ENCODE results near the gene RASAL1.

The RASAL1 gene

GRCh38 chr12:113070117-113070906, 65.2 kb downstream of the RASAL1 start:
- no peak for DNase-seq

DNA sequence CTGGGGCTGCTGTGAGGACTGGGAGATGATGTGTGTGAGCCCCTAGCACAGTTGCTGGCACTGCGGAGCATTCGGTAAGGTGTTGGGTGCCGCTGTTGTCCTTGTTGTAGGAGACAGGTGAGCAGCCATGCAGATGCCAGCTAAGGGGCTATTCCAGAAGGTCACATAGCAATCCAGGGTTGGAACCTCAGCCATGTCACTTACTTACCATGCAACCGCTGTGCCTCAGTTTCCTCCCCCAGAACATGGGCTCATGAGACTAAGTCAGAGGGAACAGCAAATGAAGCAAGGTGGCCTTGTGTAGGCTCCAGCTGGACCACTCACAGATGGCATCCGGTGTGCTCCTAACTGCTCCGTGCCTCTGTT, 65.8 kb downstream of the RASAL1 start:
- no peak for DNase-seq

DNA sequence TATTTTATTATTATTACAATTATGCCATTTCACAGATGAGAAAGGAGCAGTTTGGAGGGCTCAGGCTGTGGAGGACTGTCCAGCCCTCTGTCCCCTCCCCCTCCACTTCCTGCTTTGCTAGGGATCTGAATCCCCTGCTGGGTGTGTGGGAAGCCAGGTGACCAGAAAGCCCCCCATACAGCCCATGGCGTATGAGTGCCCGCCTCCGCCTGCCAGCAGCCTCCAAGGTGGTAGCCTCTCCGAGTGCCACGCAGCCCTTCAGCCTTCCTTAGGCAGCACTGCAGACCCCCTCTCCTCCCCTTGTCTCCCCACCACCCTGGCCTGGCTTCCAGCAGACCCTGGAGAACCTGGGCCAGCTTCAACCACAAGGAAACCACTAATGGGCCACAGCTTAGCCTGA, 66.4 kb downstream of the RASAL1 start:
- DNase-seq, result no peak

- no peak for DNase-seq
Measured at GRCh38 chr12:113067987-113068935, 67.3 kb downstream of the RASAL1 start.

DNA sequence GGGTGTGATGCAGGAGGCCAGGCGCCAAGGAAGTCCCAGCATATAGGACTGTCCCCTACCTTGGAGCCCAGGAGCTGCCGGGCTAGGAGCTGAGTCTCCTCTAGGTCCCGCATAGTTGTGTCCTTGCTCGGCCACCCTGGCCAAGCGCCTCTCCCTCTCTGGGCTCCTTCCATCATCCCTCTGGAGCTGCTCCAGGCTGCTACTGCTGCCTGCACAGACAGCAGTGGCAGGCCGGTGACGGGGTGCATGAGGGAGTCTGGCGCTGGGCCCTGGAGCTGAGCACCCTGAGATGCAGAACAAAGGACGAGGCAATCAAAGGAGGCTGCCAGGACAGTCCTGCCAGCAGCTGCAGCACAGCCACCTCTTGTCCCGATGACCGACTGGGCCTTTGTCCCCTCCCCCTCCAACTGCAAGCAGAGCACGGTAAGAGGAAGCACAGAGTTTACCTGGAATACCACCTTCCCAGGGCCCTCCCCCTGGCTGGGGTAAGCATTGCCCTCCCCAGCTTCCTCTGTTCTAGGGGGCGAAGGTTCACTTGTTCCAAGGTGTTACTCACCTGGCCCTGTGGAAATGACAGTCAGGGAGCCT, 68.7 kb downstream of the RASAL1 start:
- no peak for DNase-seq

DNA sequence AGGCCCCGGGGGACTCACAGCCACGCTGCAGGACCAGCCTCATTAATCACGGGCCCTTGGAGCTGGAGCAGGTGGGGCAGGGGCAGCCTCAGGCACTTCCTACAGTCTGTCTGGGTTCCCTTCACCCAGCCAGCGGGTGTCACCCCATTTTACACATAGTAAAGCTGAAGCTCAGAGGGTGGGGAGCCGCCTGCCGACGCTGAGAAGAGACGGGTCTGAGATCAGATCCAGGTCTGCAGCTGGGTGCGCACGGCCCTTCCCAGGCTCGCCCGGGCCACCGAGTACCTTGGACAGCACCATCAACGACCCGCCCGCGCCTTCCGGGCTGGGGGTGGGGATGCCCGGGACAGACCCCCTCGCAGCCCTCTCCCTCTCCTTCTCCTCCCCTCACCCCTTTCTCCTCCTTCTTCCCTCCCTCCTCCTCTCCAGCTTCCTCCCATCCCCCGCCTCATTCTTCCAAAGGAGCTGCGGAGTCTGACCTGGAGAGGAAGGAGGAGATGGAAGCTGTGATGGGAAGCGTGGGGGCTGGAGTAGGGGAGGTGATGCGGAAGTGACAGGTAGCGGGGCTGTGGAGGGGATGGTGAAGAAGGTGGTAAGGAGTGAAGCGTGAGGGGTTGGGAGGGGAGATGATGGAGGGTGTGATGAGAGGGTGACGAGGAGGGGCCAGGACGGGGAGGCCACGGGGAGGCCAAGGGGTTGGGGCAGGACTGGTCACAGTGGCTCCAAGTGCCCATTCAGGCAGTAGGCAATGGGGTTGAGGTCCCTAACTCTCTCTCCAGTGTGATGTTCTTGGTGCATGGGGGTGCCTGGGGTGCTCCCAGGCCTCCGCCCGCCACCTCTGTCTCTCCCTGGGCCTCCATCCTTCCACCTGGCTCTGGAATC, 70.2 kb downstream of the RASAL1 start:
- DNase-seq, result no peak

GRCh38 chr12:113064395-113065125, 71.0 kb downstream of the RASAL1 start:
- no peak for DNase-seq

- DNase-seq, result no peak
Measured at GRCh38 chr12:113063396-113064350, 71.9 kb downstream of the RASAL1 start.

- no peak for DNase-seq
Measured at GRCh38 chr12:113062502-113063395, 72.8 kb downstream of the RASAL1 start.

- DNase-seq, result no peak
Measured at GRCh38 chr12:113061061-113061694, 74.4 kb downstream of the RASAL1 start.

DNA sequence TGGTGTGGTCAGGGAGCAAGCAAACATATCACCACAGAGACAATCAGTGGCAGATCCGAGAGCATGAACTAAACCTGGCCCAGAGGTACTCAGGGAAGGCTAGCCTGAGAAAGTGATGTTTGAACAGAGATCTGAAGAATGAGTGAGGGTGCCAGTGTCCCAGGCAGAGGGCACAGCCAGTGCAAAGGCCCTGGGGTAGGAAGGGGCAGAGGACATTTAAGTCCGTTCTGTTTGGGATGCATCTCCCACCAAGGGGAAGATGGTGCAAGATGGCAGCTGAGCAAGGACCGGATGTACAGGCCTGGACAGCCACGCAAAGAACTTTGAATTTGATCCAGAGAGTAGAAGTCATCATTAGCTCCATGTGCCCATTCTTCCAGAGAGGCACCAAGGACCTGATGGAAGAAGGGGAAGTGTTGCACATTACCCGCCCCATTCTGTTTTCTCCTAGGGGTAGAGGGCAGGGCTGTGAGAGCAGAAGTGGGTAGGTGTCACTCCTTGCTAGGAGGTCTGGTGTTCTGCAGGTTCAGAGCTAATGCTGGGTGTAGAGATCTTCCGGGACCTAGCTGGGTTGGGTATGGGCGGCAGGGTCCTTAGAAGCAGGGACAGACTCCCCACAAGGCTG, 75.1 kb downstream of the RASAL1 start:
- DNase-seq, result no peak

GRCh38 chr12:113059071-113059595, 76.4 kb downstream of the RASAL1 start:
- no peak for DNase-seq

GRCh38 chr12:113058553-113058952, 77.0 kb downstream of the RASAL1 start:
- DNase-seq, result no peak

GRCh38 chr12:113057565-113058485, 77.7 kb downstream of the RASAL1 start:
- DNase-seq, result no peak

- DNase-seq, result no peak
Measured at GRCh38 chr12:113056631-113057488, 78.7 kb downstream of the RASAL1 start, which contains the start of gene DTX1. TSS of gene DTX1 (plus strand) at chr12:113056730. CDS start at chr12:113058193, 1,463 bp downstream.

- DNase-seq, result no peak
Measured at GRCh38 chr12:113056381-113056630, 79.3 kb downstream of the RASAL1 start.
